ENCODE measurements around the gene B3GNT2. TPM values are rescaled to one million over a fixed set of nuclear protein-coding genes. Genes with fewer than 3 reads are reported as not detected.

B3GNT2 gene
- total and polyA plus RNA-seq, 2 donors from 2014 or later, result 17.5 to 35.0 TPM

DNA sequence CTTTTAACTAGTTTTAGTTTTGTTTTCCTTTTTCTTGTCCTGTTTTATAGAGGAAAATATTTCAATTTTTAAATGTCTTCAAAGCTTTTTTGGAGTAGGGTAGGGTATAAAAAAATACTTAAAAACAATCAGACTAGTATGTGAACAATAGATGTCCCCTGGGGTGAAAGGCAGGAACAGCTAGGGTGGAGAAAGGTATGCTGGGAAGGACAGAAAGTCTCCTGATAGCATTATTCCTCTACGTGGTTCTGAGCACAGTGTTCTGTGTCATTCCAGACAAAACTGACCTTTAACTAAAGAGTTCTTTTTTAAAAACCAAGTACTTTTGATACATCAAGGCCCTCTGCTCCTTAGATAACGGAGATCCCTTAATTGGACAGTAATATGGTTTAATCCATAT lies 32.1 kb upstream of the B3GNT2 start:
- Histone ChIP-seq H3K4me3 (ENCODE audit: low read length in 3 of 3) (no peak overlapping the region), H3K9me3 (ENCODE audit: control insufficient read depth in 2 of 3, insufficient read depth in 1 of 3, low read length in 3 of 3) (no peaks in the 10 kb centered on the region), H3K27ac (ENCODE audit: low read depth in 2 of 2, low read length in 2 of 2) (no peak overlapping the region), H3K4me1 (ENCODE audit: control insufficient read depth in 2 of 3, insufficient read depth in 2 of 3, low read depth in 1 of 3, low read length in 3 of 3) (no peaks in the 10 kb centered on the region), H3K9ac (ENCODE audit: low read length in 3 of 3) (no peak overlapping the region), H3K36me3 (ENCODE audit: control insufficient read depth in 2 of 3, insufficient read depth in 3 of 3, low read length in 3 of 3) (no peaks in the 10 kb centered on the region), H3K27me3 (ENCODE audit: control insufficient read depth, insufficient read depth, low read length) (no peaks in the 10 kb centered on the region)
- intact Hi-C loops (cut with DNase I), result no loop called here
- FAIRE-seq, result no peak
- DNase-seq, result no peak
- TF ChIP-seq, protein P1, sequence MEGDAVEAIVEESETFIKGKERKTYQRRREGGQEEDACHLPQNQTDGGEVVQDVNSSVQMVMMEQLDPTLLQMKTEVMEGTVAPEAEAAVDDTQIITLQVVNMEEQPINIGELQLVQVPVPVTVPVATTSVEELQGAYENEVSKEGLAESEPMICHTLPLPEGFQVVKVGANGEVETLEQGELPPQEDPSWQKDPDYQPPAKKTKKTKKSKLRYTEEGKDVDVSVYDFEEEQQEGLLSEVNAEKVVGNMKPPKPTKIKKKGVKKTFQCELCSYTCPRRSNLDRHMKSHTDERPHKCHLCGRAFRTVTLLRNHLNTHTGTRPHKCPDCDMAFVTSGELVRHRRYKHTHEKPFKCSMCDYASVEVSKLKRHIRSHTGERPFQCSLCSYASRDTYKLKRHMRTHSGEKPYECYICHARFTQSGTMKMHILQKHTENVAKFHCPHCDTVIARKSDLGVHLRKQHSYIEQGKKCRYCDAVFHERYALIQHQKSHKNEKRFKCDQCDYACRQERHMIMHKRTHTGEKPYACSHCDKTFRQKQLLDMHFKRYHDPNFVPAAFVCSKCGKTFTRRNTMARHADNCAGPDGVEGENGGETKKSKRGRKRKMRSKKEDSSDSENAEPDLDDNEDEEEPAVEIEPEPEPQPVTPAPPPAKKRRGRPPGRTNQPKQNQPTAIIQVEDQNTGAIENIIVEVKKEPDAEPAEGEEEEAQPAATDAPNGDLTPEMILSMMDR (IDR thresholded peaks at IDR 0.05; ENCODE audit: borderline replicate concordance, extremely low read depth, insufficient read depth), result no peak

DNA sequence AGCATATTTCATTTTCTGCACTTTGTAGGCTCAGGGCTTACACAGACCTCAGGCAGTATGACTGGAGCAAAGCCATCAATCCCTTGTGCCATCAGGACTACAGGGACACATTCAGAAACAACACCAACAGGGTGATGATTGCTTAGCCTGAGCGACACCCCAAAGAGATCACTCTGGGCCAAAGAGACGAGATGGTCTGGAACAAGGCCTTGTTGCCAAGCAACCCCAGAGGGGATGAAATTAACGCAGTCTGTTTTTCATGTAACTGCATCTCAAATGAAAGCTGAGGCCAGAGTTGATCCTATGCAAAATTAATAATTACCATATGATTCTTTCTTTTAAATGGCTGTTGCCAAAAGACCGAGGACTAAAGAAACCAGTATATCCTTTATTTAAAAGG lies 20.2 kb upstream of the B3GNT2 start:
- Histone ChIP-seq H3K9me3 (ENCODE audit: control insufficient read depth in 2 of 3, insufficient read depth in 1 of 3, low read length in 3 of 3) (no peaks in the 10 kb centered on the region), H3K9ac (ENCODE audit: low read length in 3 of 3) (no peak overlapping the region), H3K27ac (ENCODE audit: low read depth in 2 of 2, low read length in 2 of 2) (no peak overlapping the region), H3K27me3 (ENCODE audit: control insufficient read depth, insufficient read depth, low read length) (no peaks in the 10 kb centered on the region), H3K4me1 (ENCODE audit: control insufficient read depth in 2 of 3, insufficient read depth in 2 of 3, low read depth in 1 of 3, low read length in 3 of 3) (peaks cover 0 to 11% (median 9%) of the 10 kb centered on the region in 3 donors), H3K36me3 (ENCODE audit: control insufficient read depth in 2 of 3, insufficient read depth in 3 of 3, low read length in 3 of 3) (no peaks in the 10 kb centered on the region), H3K4me3 (ENCODE audit: low read length in 3 of 3) (no peak overlapping the region)
- FAIRE-seq (no peak), DNase-seq (no peak)
- intact Hi-C loops (cut with DNase I), result no loop called here
- TF ChIP-seq, protein P1 (IDR thresholded peaks at IDR 0.05; ENCODE audit: borderline replicate concordance, extremely low read depth, insufficient read depth), result no peak

DNA sequence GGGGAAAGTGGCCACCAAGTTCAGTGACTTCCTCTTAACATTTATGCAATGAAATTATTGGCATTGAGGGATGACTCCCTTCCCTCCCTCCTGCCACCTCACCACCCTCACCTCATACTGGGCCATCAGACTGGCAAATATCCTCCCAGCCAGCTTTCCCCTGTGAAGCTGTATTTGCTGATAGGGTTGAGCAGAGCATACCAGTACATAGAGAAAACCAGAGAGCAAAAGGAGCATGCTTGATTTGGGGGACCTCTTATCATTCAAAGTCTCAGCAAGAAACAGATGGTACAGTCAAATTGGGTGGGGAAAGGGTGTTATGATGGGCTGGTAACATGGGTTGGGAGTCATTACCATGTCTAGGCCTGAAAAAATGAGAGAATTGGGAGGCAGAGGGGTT lies 19.1 kb upstream of the B3GNT2 start:
- no peak for FAIRE-seq

More for the DNA sequence above, 19.1 kb upstream of the B3GNT2 start:
- Histone ChIP-seq H3K9ac (ENCODE audit: low read length in 3 of 3) (no peak overlapping the region), H3K27me3 (ENCODE audit: control insufficient read depth, insufficient read depth, low read length) (no peaks in the 10 kb centered on the region), H3K4me1 (ENCODE audit: control insufficient read depth in 2 of 3, insufficient read depth in 2 of 3, low read depth in 1 of 3, low read length in 3 of 3) (peaks cover 0 to 11% (median 9%) of the 10 kb centered on the region in 3 donors), H3K27ac (ENCODE audit: low read depth in 2 of 2, low read length in 2 of 2) (no peak overlapping the region), H3K9me3 (ENCODE audit: control insufficient read depth in 2 of 3, insufficient read depth in 1 of 3, low read length in 3 of 3) (no peaks in the 10 kb centered on the region), H3K4me3 (ENCODE audit: low read length in 3 of 3) (no peak overlapping the region), H3K36me3 (ENCODE audit: control insufficient read depth in 2 of 3, insufficient read depth in 3 of 3, low read length in 3 of 3) (no peaks in the 10 kb centered on the region)
- DNase-seq, result no peak
- TF ChIP-seq, protein P1 (IDR thresholded peaks at IDR 0.05; ENCODE audit: borderline replicate concordance, extremely low read depth, insufficient read depth), result no peak
- intact Hi-C loops (cut with DNase I), result no loop called here

Measured in kidney (tissue), 14 donors.